ENCODE measurements around the gene NRG2.

- TF ChIP-seq, protein P1, sequence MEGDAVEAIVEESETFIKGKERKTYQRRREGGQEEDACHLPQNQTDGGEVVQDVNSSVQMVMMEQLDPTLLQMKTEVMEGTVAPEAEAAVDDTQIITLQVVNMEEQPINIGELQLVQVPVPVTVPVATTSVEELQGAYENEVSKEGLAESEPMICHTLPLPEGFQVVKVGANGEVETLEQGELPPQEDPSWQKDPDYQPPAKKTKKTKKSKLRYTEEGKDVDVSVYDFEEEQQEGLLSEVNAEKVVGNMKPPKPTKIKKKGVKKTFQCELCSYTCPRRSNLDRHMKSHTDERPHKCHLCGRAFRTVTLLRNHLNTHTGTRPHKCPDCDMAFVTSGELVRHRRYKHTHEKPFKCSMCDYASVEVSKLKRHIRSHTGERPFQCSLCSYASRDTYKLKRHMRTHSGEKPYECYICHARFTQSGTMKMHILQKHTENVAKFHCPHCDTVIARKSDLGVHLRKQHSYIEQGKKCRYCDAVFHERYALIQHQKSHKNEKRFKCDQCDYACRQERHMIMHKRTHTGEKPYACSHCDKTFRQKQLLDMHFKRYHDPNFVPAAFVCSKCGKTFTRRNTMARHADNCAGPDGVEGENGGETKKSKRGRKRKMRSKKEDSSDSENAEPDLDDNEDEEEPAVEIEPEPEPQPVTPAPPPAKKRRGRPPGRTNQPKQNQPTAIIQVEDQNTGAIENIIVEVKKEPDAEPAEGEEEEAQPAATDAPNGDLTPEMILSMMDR (IDR thresholded peaks at IDR 0.05), result no peak
- peak in 1 of 2 donors; percentile 45 for TF ChIP-seq POLR2A (IDR thresholded peaks at IDR 0.05)
These were observed 139.1 kb downstream of the NRG2 start for GRCh38 chr5:139903795-139904565.

Measured in uterus (tissue), 2 donors.